GM21723 (cell line): Measurements from ENCODE around the gene WRAP73.

Experiments used
- ATAC-seq: cut with Tn5 transposase; IDR thresholded peaks from one replicate; pipeline ENCODE4 v1.9.1; 2021; ENCODE audit warnings: mild to moderate bottlenecking, moderate library complexity; ENCODE audit not compliant: unreplicated experiment

Gene WRAP73

GRCh38 chr1:3669421-3669821 is 19.5 kb upstream of the WRAP73 start:
- ATAC-seq = no peak

- no peak for ATAC-seq
Measured at GRCh38 chr1:3668585-3669300, 18.8 kb upstream of the WRAP73 start.

GRCh38 chr1:3668148-3668547 is 18.2 kb upstream of the WRAP73 start:
- ATAC-seq = no peak

- no peak for ATAC-seq
Measured at GRCh38 chr1:3664700-3665375, 14.9 kb upstream of the WRAP73 start.

- no peak for ATAC-seq
Measured at GRCh38 chr1:3663999-3664699, 14.2 kb upstream of the WRAP73 start.

- ATAC-seq = no peak
Measured at GRCh38 chr1:3662080-3662671, 12.3 kb upstream of the WRAP73 start.

GRCh38 chr1:3661631-3662030 is 11.7 kb upstream of the WRAP73 start:
- ATAC-seq = no peak

- ATAC-seq = no peak
Measured at GRCh38 chr1:3660704-3661103, 10.8 kb upstream of the WRAP73 start.

GRCh38 chr1:3659093-3659492 is 9.2 kb upstream of the WRAP73 start:
- no peak for ATAC-seq

- ATAC-seq = no peak
Measured at GRCh38 chr1:3658231-3658615, 8.3 kb upstream of the WRAP73 start.

- ATAC-seq = no peak
Measured at GRCh38 chr1:3657578-3658230, 7.8 kb upstream of the WRAP73 start.

GRCh38 chr1:3657096-3657475 is 7.2 kb upstream of the WRAP73 start:
- peak; percentile 3 for ATAC-seq

- ATAC-seq = peak; percentile 50
Measured at GRCh38 chr1:3656450-3657095, 6.7 kb upstream of the WRAP73 start.

- no peak for ATAC-seq
Measured at GRCh38 chr1:3654549-3655281, 4.8 kb upstream of the WRAP73 start.

- ATAC-seq = no peak
Measured at GRCh38 chr1:3653286-3653618, 3.3 kb upstream of the WRAP73 start.

GRCh38 chr1:3652548-3653285 is 2.8 kb upstream of the WRAP73 start:
- ATAC-seq = no peak

GRCh38 chr1:3651930-3652547 is 2.1 kb upstream of the WRAP73 start, which contains the start of gene TP73:
TP73 (plus strand) TSS chr1:3652516; CDS start chr1:3682366, 29,850 bp downstream.
- ATAC-seq = no peak

- no peak for ATAC-seq
Measured at GRCh38 chr1:3651026-3651929, 1.4 kb upstream of the WRAP73 start.
